Heart left ventricle (tissue), 16 donors: ENCODE measurements around the gene SMYD5. TPM values are rescaled to one million over a fixed set of nuclear protein-coding genes. Genes with fewer than 3 reads are reported as not detected.

ENCODE experiments used
- ATAC-seq, 4 donors: fragments of 200-7000 bp; cut with Tn5 transposase; one replicate each; pipeline ENCODE4 v1.9.1; 2020 to 2022; ENCODE audit warnings: moderate library complexity in 4 of 4, mild to moderate bottlenecking in 3 of 4, moderate number of reproducible peaks in 1 of 4
- DNase-seq, 5 donors: peaks; one replicate each; pipeline ENCODE4 v3.0.0-alpha.2; 2020
- H3K27ac ChIP-seq, 12 donors: fragments of 200-600 bp; sonication (generic) in 4 of 12; one replicate each; pipeline versions ENCODE4 v1.5.0 to v1.8.0; 2016 to 2022; ENCODE audit warnings: mild to moderate bottlenecking in 2 of 12
- H3K27me3 ChIP-seq, 9 donors: fragments of 200-600 bp; sonication (generic) in 2 of 9; one replicate each; pipeline versions ENCODE4 v1.5.1 to v1.8.0; 2016 to 2022; ENCODE audit warnings: mild to moderate bottlenecking in 3 of 9
- H3K36me3 ChIP-seq, 9 donors: fragments of 200-600 bp; sonication (generic) in 2 of 9; one replicate each; pipeline versions ENCODE4 v1.5.0 to v1.8.0; 2018 to 2022; ENCODE audit warnings: mild to moderate bottlenecking in 2 of 9
- H3K4me1 ChIP-seq, 12 donors: fragments of 200-600 bp; sonication (generic) in 4 of 12; one replicate each; pipeline versions ENCODE4 v1.5.0 to v1.8.0; 2016 to 2022; ENCODE audit warnings: mild to moderate bottlenecking in 3 of 12
- H3K4me3 ChIP-seq, 12 donors: fragments of 200-600 bp; sonication (generic) in 4 of 12; one replicate each; pipeline versions ENCODE4 v1.5.0 to v1.8.0; 2017 to 2022; ENCODE audit warnings: mild to moderate bottlenecking in 9 of 12, moderate library complexity in 4 of 12
- H3K9me3 ChIP-seq, 12 donors: fragments of 200-600 bp; sonication (generic) in 4 of 12; one replicate each; pipeline versions ENCODE4 v1.5.0 to v1.8.0; 2016 to 2022; ENCODE audit warnings: mild to moderate bottlenecking in 1 of 12
- CTCF ChIP-seq, 12 donors: fragments of 200-600 bp; sonication (generic) in 4 of 12; IDR thresholded peaks; one replicate each; pipeline versions ENCODE4 v1.5.0 to v1.8.0; 2018 to 2022; ENCODE audit warnings: antibody characterized with exemption in 12 of 12, mild to moderate bottlenecking in 5 of 12
- POLR2A ChIP-seq, 2 donors: fragments of 450-650 bp; IDR thresholded peaks; one replicate each; pipeline ENCODE4 v1.6.1; 2017; ENCODE audit warnings: antibody characterized with exemption in 2 of 2, mild to moderate bottlenecking in 2 of 2, moderate library complexity in 2 of 2
- WGBS, 4 donors: extraction: QIAGEN DNeasy Blood & Tissue Kit in 2 of 4; methylation state at CpG; one replicate each; pipeline versions ENCODE4 v1.1.5 to v1.1.7; 2013 to 2018; 5-methylcytosine and 5-hydroxymethylcytosine counted together
- intact Hi-C, 10 donors: fragments of 100-400 bp; cut with DNase I; formaldehyde crosslinking; loops; one replicate each; pipeline versions ENCODE4 v1.11.1 to v1.14.2; 2022
- polyA plus RNA-seq, 2 donors: library from polyadenylated mRNA; stranded (reverse); fragments of 200-250 nt; gene quantifications; one replicate each; pipeline ENCODE4 v1.2.3, GENCODE V29; 2013
- total RNA-seq, 9 donors: library from RNA; depleted of rRNA in 2 of 9; stranded (reverse); fragments of >200 nt in 2 of 9; fragmentation: NEBNext Ultra II Directional in 3 of 9; extraction: Animal tissue kit (Norgen Biotek cat#: 25700) in 3 of 9; gene quantifications; one replicate each; pipeline versions ENCODE4 v1.1.0 to v1.2.4, GENCODE V29; 2016 to 2023
- donor health status: ischemic (EF 13 %, LVEDD 7.1; RV severe dilation, severe dysfunction).
- donor health status: healthy with polysubstance abuse.
- donor health status: DM: no; HTN: yes; CAD: no.
- donor health status: DM: no; HTN: no; CAD: no.
- donor health status: ischemic (EF 25% LVEDD 6.9; RV normal size, moderate dysfunction).
- donor health status: ischemic (EF 25% LVEDD 5.7; RV mildly dilated, moderate dysfunction).
- donor health status: healthy.
- donor health status: DM: yes; HTN: yes; CAD: no.
- donor health status: ischemic (EF 35%, LVEDD 5.7; RV mildly dilated, moderate dysfunction).
- donor health status: nonischemic (EF 11% LVEDD 7.7; RV severe dilation, severe dysfunction).
- donor health status: DM: yes; HTN: yes; CAD: no.
- donor health status: PGD.
- donor health status: ischemic (EF 29% LVEDD 5.4; RV normal size, mild dysfunction).
- donor health status: nonischemic (EF 23%, LVEDD 6.1; RV moderate dilation, normal function).

The SMYD5 gene
- total and polyA plus RNA-seq, 11 donors = 14.0 to 29.2 (median 20.0) TPM

- Histone ChIP-seq H3K36me3 (peaks cover 0 to 32% (median 16%) of the 10 kb centered on the region in 9 donors), H3K4me3 (peak overlapping the region in 11 of 12 donors; percentile 67 to 92 (median 78)), H3K4me1 (peaks cover 0 to 60% (median 37%) of the 10 kb centered on the region in 12 donors), H3K27ac (peak overlapping the region in 5 of 12 donors; percentile 93 to 98 (median 96)), H3K27me3 (no peaks in the 10 kb centered on the region), H3K9me3 (no peaks in the 10 kb centered on the region)
- intact Hi-C loops = no loop called here
- ATAC-seq (no peak), DNase-seq (no peak)
- TF ChIP-seq POLR2A (IDR thresholded peaks at IDR 0.05) (no peak), CTCF (IDR thresholded peaks at IDR 0.05) (no peak)
- WGBS, 4 donors = 60 to 64% (median 61%) methylated on average over 11 of the region's 11 CpGs
These were observed 21.4 kb downstream of the SMYD5 start for GRCh38 chr2:73235315-73236028.

GRCh38 chr2:73237168-73237567, 23.1 kb downstream of the SMYD5 start:
- TF ChIP-seq CTCF (IDR thresholded peaks at IDR 0.05) (no peak), POLR2A (IDR thresholded peaks at IDR 0.05) (no peak)
- WGBS, 4 donors = 53 to 87% (median 61%) methylated on average over 1 of the region's 1 CpG
- ATAC-seq (no peak), DNase-seq (no peak)
- no peaks in the 10 kb centered on the region for H3K9me3 ChIP-seq
- no peaks in the 10 kb centered on the region for H3K27me3 ChIP-seq
- no peak overlapping the region for H3K27ac ChIP-seq
- no peak overlapping the region for H3K4me3 ChIP-seq
- intact Hi-C loops = no loop called here
- H3K36me3 ChIP-seq = peaks cover 0 to 49% (median 33%) of the 10 kb centered on the region in 9 donors
- peaks cover 0 to 59% (median 37%) of the 10 kb centered on the region in 12 donors for H3K4me1 ChIP-seq

GRCh38 chr2:73238149-73238548, 24.1 kb downstream of the SMYD5 start:
- Histone ChIP-seq H3K27ac (no peak overlapping the region), H3K4me3 (no peak overlapping the region), H3K36me3 (peaks cover 0 to 59% (median 43%) of the 10 kb centered on the region in 9 donors), H3K4me1 (peaks cover 0 to 54% (median 34%) of the 10 kb centered on the region in 12 donors), H3K9me3 (no peaks in the 10 kb centered on the region), H3K27me3 (no peaks in the 10 kb centered on the region)
- intact Hi-C loops = no loop called here
- ATAC-seq (no peak), DNase-seq (no peak)
- 59 to 71% (median 63%) methylated on average over 3 of the region's 3 CpGs for WGBS, 4 donors
- TF ChIP-seq POLR2A (IDR thresholded peaks at IDR 0.05) (no peak), CTCF (IDR thresholded peaks at IDR 0.05) (no peak)

DNA sequence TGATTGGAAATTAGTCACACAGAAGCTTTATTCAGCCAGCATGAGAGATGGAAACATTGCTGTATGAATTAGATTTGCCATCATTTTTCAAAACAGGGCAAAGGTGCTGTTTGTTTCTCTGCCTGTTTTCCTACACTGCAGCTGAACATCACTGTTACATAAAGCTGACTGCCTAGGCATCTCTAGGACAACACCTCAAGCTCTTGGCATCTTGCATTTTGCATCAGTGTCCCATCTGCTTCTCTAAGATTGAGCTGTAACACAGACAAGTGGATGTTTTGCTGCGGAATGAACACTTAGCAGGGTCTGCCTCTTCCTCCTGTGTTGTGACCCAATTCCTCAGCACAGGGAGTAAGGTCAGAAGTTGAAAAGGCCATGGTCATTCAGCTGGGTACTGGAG, 24.9 kb downstream of the SMYD5 start:
- TF ChIP-seq POLR2A (IDR thresholded peaks at IDR 0.05) = no peak
- no peak overlapping the region for H3K4me3 ChIP-seq
- intact Hi-C loops = no loop called here
- peaks cover 0 to 56% (median 36%) of the 10 kb centered on the region in 12 donors for H3K4me1 ChIP-seq
- ATAC-seq = no peak
- H3K27ac ChIP-seq = no peak overlapping the region
- H3K27me3 ChIP-seq = no peaks in the 10 kb centered on the region
- H3K9me3 ChIP-seq = no peaks in the 10 kb centered on the region
- 82 to 91% (median 84%) methylated on average over 1 of the region's 1 CpG for WGBS, 4 donors
- H3K36me3 ChIP-seq = peaks cover 0 to 67% (median 51%) of the 10 kb centered on the region in 9 donors
- no peak for DNase-seq
